Mammary epithelial cell (primary cell): ENCODE results near the gene RAB3IL1.

Source experiments
- EZH2 ChIP-seq: IDR thresholded peaks from 2 replicates; pipeline ENCODE4 v1.6.1; 2012; ENCODE audit warnings: low read length, inconsistent platforms, borderline replicate concordance
- TF ChIP-seq, protein P1 (sequence below), 2 donors: IDR thresholded peaks in 1 of 2; conservative IDR thresholded peaks in 1 of 2; 2 replicates each; pipeline ENCODE4 v1.5.1; 2011 to 2012; ENCODE audit warnings: inconsistent platforms in 2 of 2, low read length in 2 of 2, mild to moderate bottlenecking in 2 of 2, control low read depth in 1 of 2, low read depth in 1 of 2; ENCODE audit not compliant: insufficient read depth in 1 of 2; ENCODE audit errors: extremely low read depth in 1 of 2

DNA sequence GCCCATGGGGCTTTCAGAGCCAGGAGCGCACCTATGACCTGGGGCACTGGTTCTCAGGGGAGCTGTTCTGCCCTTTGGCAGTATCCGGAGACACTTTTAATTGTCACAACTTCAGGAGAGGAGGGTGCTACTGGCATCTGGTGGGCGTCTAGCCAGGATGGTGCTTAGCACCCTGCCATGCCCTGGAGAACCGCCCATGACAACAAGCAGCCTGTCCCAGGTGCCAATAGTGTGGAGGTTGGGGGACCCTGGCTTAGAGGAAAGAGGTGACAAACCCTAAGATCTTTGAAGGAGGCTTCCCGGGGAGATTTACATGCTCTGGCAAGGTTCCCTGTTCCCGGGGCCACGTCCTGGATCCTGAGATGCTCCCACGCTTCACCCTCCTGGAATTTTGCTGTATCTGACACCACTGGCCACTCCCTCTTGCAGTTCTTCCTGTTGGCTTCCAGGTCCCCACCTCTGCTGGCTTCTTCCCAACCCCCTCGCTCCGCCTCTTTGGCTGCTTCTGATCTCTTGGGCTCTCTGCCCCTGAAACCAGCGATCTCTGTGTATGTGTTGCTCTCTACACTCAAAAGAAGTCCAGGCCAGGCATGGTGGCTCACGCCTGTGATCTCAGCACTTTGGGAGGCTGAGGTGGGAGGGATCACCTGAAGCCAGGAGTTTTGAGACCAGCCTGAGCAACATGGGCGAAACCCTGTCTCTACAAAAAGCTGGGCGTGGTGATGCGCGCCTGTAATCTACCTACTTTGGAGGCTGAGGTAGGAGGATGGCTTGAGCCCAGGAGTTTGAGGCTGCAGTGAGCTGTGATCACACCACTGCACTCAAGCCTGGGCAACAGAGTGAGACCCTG lies 57.1 kb downstream of the RAB3IL1 start:
- TF ChIP-seq EZH2: no peak
- TF ChIP-seq, protein P1, sequence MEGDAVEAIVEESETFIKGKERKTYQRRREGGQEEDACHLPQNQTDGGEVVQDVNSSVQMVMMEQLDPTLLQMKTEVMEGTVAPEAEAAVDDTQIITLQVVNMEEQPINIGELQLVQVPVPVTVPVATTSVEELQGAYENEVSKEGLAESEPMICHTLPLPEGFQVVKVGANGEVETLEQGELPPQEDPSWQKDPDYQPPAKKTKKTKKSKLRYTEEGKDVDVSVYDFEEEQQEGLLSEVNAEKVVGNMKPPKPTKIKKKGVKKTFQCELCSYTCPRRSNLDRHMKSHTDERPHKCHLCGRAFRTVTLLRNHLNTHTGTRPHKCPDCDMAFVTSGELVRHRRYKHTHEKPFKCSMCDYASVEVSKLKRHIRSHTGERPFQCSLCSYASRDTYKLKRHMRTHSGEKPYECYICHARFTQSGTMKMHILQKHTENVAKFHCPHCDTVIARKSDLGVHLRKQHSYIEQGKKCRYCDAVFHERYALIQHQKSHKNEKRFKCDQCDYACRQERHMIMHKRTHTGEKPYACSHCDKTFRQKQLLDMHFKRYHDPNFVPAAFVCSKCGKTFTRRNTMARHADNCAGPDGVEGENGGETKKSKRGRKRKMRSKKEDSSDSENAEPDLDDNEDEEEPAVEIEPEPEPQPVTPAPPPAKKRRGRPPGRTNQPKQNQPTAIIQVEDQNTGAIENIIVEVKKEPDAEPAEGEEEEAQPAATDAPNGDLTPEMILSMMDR (conservative IDR thresholded peaks at IDR 0.05 in 1 of 2, IDR thresholded peaks at IDR 0.05 in 1 of 2; ENCODE audit: extremely low read depth in 1 of 2, insufficient read depth in 1 of 2, low read depth in 1 of 2, low read length in 2 of 2): no peak
